Left lung (tissue), 10 donors: ENCODE measurements around the gene DPYD. TPM values are rescaled to one million over a fixed set of nuclear protein-coding genes. Genes with fewer than 3 reads are reported as not detected.

Source experiments
- ATAC-seq: fragments of 200-7000 bp; cut with Tn5 transposase; one replicate; pipeline ENCODE4 v1.9.1; 2020; ENCODE audit warnings: moderate library complexity
- DNase-seq, 4 donors: peaks; one replicate each; pipeline ENCODE4 v3.0.0-alpha.2; 2013 to 2020
- H3K27ac ChIP-seq, 2 donors: fragments of 200-600 bp; sonication (generic) in 1 of 2; one replicate each; pipeline versions ENCODE4 v1.5.0 to v1.8.0; 2020 to 2021
- H3K27me3 ChIP-seq, 2 donors: fragments of 200-600 bp; sonication (generic) in 1 of 2; one replicate each; pipeline versions ENCODE4 v1.5.0 to v1.8.0; 2020 to 2021
- H3K36me3 ChIP-seq, 2 donors: fragments of 200-600 bp; sonication (generic) in 1 of 2; one replicate each; pipeline versions ENCODE4 v1.5.0 to v1.8.0; 2020 to 2021
- H3K4me1 ChIP-seq, 2 donors: fragments of 200-600 bp; one replicate each; pipeline ENCODE4 v1.8.0; 2021
- H3K4me3 ChIP-seq, 2 donors: fragments of 200-600 bp; sonication (generic) in 1 of 2; one replicate each; pipeline versions ENCODE4 v1.5.0 to v1.8.0; 2020 to 2021; ENCODE audit warnings: mild to moderate bottlenecking in 1 of 2
- H3K9me3 ChIP-seq, 2 donors: fragments of 200-600 bp; sonication (generic) in 1 of 2; one replicate each; pipeline versions ENCODE4 v1.5.0 to v1.8.0; 2020 to 2021
- intact Hi-C, 2 donors: fragments of 100-400 bp; cut with DNase I; formaldehyde crosslinking; loops; one replicate each; pipeline versions ENCODE4 v1.11.2 to v1.14.2; 2022
- polyA plus RNA-seq, 6 donors: library from polyadenylated mRNA; unstranded; fragments of 120-200 nt; gene quantifications; one replicate each; pipeline ENCODE4 v1.2.1, GENCODE V29; 2013; ENCODE audit not compliant: insufficient read length in 6 of 6
- total RNA-seq, 2 donors: library from RNA; stranded (reverse); fragmentation: NEBNext Ultra II Directional; extraction: Animal tissue kit (Norgen Biotek cat#: 25700); gene quantifications; one replicate each; pipeline ENCODE4 v1.2.1, GENCODE V29; 2021
- TF ChIP-seq, protein P1 (sequence below), 2 donors: fragments of 200-600 bp; sonication (generic) in 1 of 2; IDR thresholded peaks; one replicate each; pipeline versions ENCODE4 v1.5.0 to v1.8.0; 2021; ENCODE audit warnings: antibody characterized with exemption in 2 of 2
- donor health status: DM: no; HTN: yes; CAD: no.
- donor health status: DM: no; HTN: no; CAD: no.

The DPYD gene
- total and polyA plus RNA-seq, 8 donors, result 21.4 to 106 (median 26.1) TPM

GRCh38 chr1:97112442-97112841 is 808.4 kb downstream of the DPYD start:
- ATAC-seq (no peak), DNase-seq (no peak)
- Histone ChIP-seq H3K27ac (no peak overlapping the region), H3K4me3 (no peak overlapping the region), H3K4me1 (no peaks in the 10 kb centered on the region), H3K9me3 (no peaks in the 10 kb centered on the region), H3K27me3 (no peaks in the 10 kb centered on the region), H3K36me3 (peaks cover 0 to 14% of the 10 kb centered on the region in 2 donors)
- intact Hi-C loops, result no loop called here
- TF ChIP-seq, protein P1, sequence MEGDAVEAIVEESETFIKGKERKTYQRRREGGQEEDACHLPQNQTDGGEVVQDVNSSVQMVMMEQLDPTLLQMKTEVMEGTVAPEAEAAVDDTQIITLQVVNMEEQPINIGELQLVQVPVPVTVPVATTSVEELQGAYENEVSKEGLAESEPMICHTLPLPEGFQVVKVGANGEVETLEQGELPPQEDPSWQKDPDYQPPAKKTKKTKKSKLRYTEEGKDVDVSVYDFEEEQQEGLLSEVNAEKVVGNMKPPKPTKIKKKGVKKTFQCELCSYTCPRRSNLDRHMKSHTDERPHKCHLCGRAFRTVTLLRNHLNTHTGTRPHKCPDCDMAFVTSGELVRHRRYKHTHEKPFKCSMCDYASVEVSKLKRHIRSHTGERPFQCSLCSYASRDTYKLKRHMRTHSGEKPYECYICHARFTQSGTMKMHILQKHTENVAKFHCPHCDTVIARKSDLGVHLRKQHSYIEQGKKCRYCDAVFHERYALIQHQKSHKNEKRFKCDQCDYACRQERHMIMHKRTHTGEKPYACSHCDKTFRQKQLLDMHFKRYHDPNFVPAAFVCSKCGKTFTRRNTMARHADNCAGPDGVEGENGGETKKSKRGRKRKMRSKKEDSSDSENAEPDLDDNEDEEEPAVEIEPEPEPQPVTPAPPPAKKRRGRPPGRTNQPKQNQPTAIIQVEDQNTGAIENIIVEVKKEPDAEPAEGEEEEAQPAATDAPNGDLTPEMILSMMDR (IDR thresholded peaks at IDR 0.05), result no peak

- intact Hi-C loops, result no loop called here
- peaks cover 0 to 15% of the 10 kb centered on the region in 2 donors for H3K36me3 ChIP-seq
- H3K27ac ChIP-seq, result no peak overlapping the region
- TF ChIP-seq, protein P1 (IDR thresholded peaks at IDR 0.05), result no peak
- no peaks in the 10 kb centered on the region for H3K4me1 ChIP-seq
- no peaks in the 10 kb centered on the region for H3K27me3 ChIP-seq
- no peak for DNase-seq
- no peak overlapping the region for H3K4me3 ChIP-seq
- ATAC-seq, result no peak
- no peaks in the 10 kb centered on the region for H3K9me3 ChIP-seq
Observed at GRCh38 chr1:97108179-97108578, 812.7 kb downstream of the DPYD start.

DNA sequence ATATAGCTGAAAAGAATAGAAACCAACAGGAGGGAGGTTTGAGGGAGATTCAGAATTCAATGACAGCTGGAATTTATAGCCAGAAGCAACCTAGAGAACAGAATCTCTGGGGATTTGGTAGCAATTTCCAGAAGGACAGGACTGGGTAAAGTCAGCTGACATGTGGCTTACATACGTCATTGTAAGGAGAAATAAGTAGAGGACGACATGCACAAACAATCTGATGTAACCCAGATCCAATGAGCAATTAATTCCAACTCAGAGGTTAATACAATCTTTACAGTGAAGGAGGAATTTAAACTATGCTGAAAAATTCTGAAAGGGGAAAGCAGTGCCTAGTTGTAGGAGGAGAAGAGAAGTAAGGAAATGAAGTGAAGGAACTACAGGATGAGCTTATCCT is 815.3 kb downstream of the DPYD start:
- H3K4me1 ChIP-seq, result no peaks in the 10 kb centered on the region
- intact Hi-C loops, result no loop called here
- no peak overlapping the region for H3K27ac ChIP-seq
- peaks cover 0 to 10% of the 10 kb centered on the region in 2 donors for H3K36me3 ChIP-seq
- H3K4me3 ChIP-seq, result no peak overlapping the region
- TF ChIP-seq, protein P1 (IDR thresholded peaks at IDR 0.05), result no peak
- H3K9me3 ChIP-seq, result no peaks in the 10 kb centered on the region
- no peaks in the 10 kb centered on the region for H3K27me3 ChIP-seq
- ATAC-seq (no peak), DNase-seq (no peak)

- ATAC-seq (no peak), DNase-seq (no peak)
- peaks cover 0 to 29% of the 10 kb centered on the region in 2 donors for H3K36me3 ChIP-seq
- no peak overlapping the region for H3K27ac ChIP-seq
- intact Hi-C loops, result no loop called here
- TF ChIP-seq, protein P1 (IDR thresholded peaks at IDR 0.05), result no peak
- H3K4me3 ChIP-seq, result no peak overlapping the region
- no peaks in the 10 kb centered on the region for H3K9me3 ChIP-seq
- no peaks in the 10 kb centered on the region for H3K27me3 ChIP-seq
- H3K4me1 ChIP-seq, result no peaks in the 10 kb centered on the region
Observed at GRCh38 chr1:97101509-97101908, 819.3 kb downstream of the DPYD start.

GRCh38 chr1:97097404-97097925 is 823.4 kb downstream of the DPYD start:
- no peak for ATAC-seq
- intact Hi-C loops, result no loop called here

More at GRCh38 chr1:97097404-97097925, 823.4 kb downstream of the DPYD start:
- TF ChIP-seq, protein P1 (IDR thresholded peaks at IDR 0.05), result no peak
- peaks cover 0 to 21% of the 10 kb centered on the region in 2 donors for H3K36me3 ChIP-seq
- no peak overlapping the region for H3K4me3 ChIP-seq
- no peaks in the 10 kb centered on the region for H3K9me3 ChIP-seq
- DNase-seq, result no peak
- no peaks in the 10 kb centered on the region for H3K4me1 ChIP-seq
- H3K27me3 ChIP-seq, result no peaks in the 10 kb centered on the region
- H3K27ac ChIP-seq, result no peak overlapping the region
